Head of caudate nucleus (tissue), 42 donors: ENCODE data around the gene MPC1L.

ENCODE experiments used
- DNase-seq, 42 donors: peaks; one replicate each; pipeline versions ENCODE4 v3.0.0 to v3.0.0-alpha.2; 2020 to 2021; ENCODE audit warnings: mixed read lengths in 7 of 42
- intact Hi-C: fragments of 100-400 bp; cut with DNase I; formaldehyde crosslinking; loops from one replicate; pipeline ENCODE4 v1.15.0; 2022

MPC1L gene

GRCh38 chrX:40622479-40623138 lies 619 bp upstream of the MPC1L start:
- DNase-seq = no peak
- intact Hi-C loops = no loop called here

- intact Hi-C loops = no loop called here
- DNase-seq = no peak
Observed at GRCh38 chrX:40623665-40624064, 437 bp downstream of the MPC1L start.

- no peak for DNase-seq
- intact Hi-C loops = no loop called here
Observed at GRCh38 chrX:40625294-40625693, 2.1 kb downstream of the MPC1L start.

GRCh38 chrX:40628506-40628905 lies 5.3 kb downstream of the MPC1L start:
- DNase-seq = no peak

DNA sequence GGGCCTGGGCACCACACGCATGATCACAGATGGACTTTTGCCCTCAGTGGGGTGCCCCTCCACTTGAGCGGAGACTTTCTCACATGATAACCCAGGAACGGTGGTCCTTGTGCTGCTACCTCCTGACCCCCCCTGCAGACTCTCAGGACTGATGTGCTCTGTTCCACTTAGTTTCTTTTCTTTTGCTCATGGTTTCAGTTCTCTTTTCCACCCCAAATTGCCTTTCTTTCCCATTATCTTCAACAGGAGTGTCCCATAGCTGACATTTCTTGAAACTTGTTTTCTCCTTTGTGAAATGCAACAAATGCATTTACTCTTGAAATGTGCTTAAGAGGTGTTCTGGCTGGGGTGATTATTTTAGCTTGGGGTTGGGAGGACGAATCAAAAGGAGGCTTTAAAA lies 9.0 kb downstream of the MPC1L start:
- intact Hi-C loops = no loop called here
- no peak for DNase-seq

More at GRCh38 chrX:40628506-40628905, 5.3 kb downstream of the MPC1L start:
- intact Hi-C loops = no loop called here

- DNase-seq = no peak
- intact Hi-C loops = no loop called here
Observed at GRCh38 chrX:40637687-40638086, 14.5 kb downstream of the MPC1L start.

- DNase-seq = no peak
- intact Hi-C loops = loop anchor here (10.0 kb wide), 2 partner anchors 461 to 691 kb away; partner anchors contain the start of gene DDX3X
Observed at GRCh38 chrX:40644176-40644575, 20.9 kb downstream of the MPC1L start.

- peak in 26 of 42 donors; percentile 11 to 62 (median 27) for DNase-seq
- intact Hi-C loops = loop anchor here (5.0 to 10.0 kb wide), 3 partner anchors 103 to 690 kb away; partner anchors contain the start of gene DDX3X
Observed at GRCh38 chrX:40644821-40645358, 21.7 kb downstream of the MPC1L start.

DNA sequence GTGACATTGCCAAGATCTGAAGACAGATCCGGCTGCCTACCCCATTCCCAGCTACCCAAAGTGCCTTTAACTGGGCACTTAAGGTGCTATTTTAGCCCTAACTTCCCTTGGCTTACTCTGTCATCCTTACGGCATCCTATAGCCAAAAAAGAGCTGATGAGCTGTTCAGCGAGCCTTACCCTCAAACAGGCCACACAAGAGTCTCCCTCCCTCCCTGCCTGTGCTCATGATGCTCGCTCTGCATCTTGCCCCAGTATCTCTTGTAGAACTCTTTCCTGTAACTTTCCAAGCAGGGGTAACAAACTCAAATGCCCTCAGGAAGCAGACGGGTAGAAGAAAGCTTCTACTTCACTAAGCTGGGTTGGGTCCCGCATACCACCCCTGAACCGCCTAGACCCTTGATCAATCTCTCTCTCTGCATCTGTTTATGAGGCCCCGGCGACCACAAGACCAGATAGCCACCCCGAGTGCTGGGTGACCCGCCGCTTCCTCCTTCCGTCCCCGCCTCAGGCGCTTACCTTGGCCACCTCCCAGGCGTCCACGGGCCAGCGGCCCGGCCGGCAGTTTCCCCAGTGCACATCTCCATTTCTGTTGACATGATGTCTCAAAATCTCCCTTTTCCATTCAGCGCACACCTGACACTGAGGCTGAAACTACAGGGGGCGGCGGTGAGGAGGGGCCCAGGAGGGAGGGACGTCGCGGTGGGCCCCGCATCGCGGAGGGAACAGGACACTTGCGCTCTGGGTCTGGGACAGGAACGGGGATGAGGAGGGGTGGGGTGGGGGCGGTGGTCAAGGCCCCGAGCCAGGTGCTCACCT lies 23.5 kb downstream of the MPC1L start:
- intact Hi-C loops = loop anchor here (5.0 to 10.0 kb wide), 3 partner anchors 104 to 688 kb away; partner anchors contain the start of gene DDX3X

DNA sequence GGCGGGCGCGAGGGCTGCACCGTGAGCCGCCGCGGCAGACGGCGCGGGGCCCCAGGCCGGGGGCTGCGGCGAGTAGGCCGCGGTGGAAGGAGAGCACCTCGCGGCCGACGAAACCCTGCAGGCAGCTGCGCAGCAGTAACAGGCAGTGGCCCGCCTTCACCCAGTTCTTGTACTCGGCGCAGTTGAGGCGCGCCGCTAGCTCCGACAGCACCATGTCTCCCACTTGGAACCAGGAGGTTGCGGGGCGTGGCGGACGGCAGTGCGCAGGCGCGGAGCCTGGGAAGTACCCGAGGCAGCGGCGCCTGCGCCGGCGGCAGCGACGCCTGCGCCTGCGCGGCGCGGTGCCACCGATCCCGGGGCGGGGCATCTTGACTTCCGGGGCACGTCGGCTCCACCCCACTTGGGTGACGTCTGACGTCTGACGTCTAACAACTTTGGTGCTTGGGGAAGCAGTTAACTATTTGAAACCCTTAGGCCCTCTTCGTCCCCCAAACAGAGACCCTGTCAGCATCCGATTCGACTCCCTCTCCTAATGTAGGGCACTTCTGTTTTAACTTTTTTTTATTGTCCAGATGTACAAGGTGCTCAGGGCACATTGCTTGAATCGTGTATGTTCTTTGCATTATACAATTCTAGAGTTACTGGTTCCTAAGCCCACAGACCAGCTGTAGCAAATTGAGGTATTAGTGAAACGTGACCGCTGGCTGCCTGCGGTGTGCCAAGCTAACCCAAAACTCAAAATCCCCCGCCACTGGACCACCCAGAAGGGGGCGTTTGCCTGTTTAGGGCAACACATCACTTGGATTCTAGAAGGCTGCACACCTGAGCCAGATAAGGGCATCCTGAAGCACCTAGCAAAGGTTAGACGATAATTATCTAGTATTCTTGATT lies 24.3 kb downstream of the MPC1L start, which contains the start of gene CXorf38:
TSS of gene CXorf38 (minus strand) at position 255 of the 891 bp plus-strand sequence. CDS start at position 214, 41 bp downstream.
- intact Hi-C loops = loop anchor here (5.0 to 10.0 kb wide), 3 partner anchors 105 to 687 kb away; partner anchors contain the start of gene DDX3X
- DNase-seq = peak; percentile 72 to 94 (median 90)

More for the DNA sequence above, 23.5 kb downstream of the MPC1L start:
- peak in 23 of 42 donors; percentile 2 to 53 (median 18) for DNase-seq

DNA sequence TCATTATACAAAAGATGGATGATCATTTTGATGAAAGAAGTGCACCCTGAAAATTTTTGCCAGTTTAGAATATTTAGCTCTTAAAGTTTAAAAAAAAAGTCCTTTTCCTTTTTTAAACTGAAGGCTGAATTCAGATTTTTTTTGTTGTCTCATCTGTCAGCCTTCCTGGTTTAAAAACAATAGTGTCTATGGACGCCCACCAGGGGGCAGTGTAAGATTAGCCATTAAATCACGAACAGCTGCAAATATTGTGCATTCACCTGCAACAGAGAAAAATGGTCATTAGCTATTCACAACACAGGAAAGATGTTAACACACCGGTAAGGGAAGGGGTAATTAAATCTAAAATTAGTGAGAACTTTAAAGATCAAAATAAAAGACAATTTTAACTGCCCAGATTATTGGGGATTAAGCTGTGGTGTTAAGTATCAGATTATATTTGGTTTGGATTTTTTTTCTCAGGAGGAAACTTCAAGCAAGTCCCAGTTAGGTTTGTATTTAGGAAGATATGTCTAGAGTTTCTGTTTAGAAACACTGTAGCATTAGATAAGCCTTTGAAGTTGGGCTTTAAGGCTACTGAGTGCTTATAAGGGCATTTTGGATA lies 28.5 kb downstream of the MPC1L start:
- intact Hi-C loops = loop anchor here (2.0 to 10.0 kb wide), 3 partner anchors 83 to 603 kb away; partner anchors contain the start of gene MED14
- peak; percentile 21 to 88 (median 75) for DNase-seq

DNA sequence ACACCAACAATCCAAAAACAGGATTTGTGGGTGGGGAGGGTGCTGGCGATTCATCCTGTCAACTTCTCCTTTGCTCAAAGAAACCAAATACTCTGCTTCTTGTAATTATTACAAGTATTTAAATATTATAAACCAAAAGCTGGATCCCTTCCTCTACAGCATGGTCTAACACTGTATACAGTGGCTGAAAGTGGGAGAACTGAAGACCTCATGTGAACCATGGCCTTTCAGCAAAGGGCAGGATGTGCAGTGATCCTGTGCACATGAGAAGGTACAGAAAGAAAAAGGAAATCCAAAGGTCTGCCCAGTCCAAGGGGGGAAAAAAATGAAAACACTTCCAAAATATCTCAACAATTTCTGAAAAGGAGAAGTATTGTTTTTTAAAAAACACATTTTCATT lies 29.4 kb downstream of the MPC1L start:
- intact Hi-C loops = loop anchor here (5.0 to 10.0 kb wide), 2 partner anchors 140 to 602 kb away; no protein-coding TSS in a partner anchor
- no peak for DNase-seq

DNA sequence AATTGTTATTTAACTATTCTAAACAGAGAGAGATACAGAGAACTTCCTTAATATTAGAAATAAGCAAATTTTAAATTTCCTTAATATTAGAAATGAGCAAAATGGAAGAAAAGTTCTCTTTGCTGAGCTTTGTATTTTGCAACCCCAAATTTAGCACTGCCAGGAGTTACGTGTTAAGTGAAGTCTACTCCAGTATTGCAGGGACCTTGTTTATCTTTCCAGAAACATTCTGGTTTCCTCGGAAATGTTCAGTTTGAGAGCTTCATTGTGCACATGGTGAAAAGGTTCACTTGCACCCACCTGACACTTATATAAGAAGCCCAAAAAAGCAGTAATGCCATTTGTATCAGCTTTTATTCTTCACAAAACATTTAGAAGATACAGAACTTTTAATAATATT lies 30.3 kb downstream of the MPC1L start:
- intact Hi-C loops = loop anchor here (5.0 to 10.0 kb wide), 2 partner anchors 139 to 601 kb away; no protein-coding TSS in a partner anchor
- no peak for DNase-seq

GRCh38 chrX:40660381-40660780 lies 37.2 kb downstream of the MPC1L start:
- intact Hi-C loops = no loop called here

DNA sequence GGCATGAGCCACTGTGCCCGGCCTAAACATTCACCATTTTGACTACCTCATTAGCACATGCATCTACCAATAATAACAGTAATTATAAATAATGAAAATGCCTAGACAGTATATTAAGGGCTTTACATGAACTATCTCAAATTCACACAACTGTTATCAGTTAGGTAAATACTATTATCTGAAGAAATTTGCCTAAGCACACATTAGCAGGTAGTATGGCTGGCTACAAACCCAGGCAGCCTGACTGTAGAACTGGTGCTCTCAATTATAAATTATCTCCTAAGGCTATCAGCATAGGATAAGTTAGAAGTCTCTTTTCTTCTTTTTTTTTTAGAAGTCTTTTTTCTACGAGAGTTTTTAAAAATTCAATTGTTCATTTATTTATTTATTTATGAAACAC lies 38.3 kb downstream of the MPC1L start:
- no peak for DNase-seq
- intact Hi-C loops = no loop called here

More at GRCh38 chrX:40660381-40660780, 37.2 kb downstream of the MPC1L start:
- DNase-seq = no peak

DNA sequence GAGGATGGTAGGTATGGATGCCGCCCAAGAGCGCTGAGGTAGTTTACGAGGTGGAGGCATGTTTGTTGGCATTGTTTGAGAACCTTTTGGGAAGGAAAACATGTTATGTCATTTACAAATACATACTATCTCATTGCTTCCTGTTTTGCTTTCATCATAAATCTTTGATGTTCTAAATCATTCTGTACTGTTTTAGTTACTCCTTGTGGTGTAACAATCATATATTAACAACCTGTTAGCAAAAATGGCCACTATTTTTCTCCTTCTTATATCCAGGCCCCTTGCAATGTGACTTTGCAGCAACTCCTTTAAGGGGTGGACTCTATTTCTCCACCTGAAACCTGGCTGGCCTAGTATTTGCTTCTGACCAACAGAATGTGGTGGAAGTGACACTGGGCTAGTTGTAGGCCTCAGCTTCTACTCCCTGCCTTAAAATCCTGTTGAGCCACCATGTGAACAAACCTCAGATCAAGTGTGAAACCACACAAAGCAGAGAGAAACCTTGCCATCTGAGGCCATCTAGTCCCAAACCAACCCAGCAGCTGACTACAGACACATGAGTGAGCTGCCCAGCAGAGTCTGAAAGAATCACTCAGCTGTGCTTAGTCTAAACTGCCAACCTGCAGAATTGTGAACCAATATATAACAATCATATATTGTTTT lies 40.0 kb downstream of the MPC1L start:
- DNase-seq = no peak
- intact Hi-C loops = no loop called here

DNA sequence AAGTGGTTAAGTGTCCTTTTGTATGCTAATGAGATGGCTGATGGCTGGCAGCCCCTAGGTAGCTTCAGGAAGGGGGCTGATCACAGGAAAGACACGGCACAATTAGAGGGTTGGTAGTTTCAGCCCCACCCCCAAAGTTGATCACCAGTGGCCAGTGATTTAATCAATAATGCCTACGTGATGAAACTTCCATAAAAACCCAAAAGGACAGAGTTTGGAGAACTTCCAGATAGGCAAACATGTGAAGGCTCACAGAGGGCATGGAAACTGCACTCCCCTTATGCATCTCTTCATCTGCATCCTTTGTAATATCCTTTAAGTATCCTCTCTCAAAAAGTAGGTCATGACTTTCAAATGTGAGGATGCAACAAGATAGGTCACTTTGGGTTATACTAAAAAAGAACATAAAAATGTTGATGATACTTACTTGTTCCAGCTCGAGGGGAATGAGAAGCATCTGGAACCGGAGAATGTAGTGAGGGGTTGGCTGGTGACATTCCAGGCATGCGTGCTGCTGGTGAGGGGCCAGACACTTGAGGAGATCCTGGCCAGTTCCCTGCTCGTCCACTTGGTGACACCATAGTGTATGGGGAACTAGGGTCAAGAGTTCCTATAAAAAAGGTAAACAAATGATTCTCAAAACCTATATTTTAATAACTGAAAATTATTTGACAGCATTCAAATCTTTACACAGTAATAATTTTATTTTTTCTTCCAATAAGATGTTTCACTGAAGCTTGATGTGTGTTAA lies 40.8 kb downstream of the MPC1L start:
- DNase-seq = peak in 20 of 42 donors; percentile 1 to 68 (median 30)
- intact Hi-C loops = no loop called here
